DOHH2 (cell line): ENCODE measurements around the gene LINGO1.

Experiments used
- CTCF ChIP-seq: fragments of 200-600 bp; sonication (generic); IDR thresholded peaks from one replicate; pipeline ENCODE4 v1.5.1; 2014; ENCODE audit warnings: antibody characterized with exemption, mild to moderate bottlenecking, low read depth, low read length; ENCODE audit not compliant: poor library complexity, severe bottlenecking
- EZH2phosphoT487 ChIP-seq: fragments of 200-600 bp; sonication (generic); IDR thresholded peaks from 2 replicates; pipeline ENCODE4 v1.6.1; 2017; ENCODE audit warnings: borderline replicate concordance, mild to moderate bottlenecking, antibody characterized with exemption, low read length, moderate library complexity, mixed read lengths

- TF ChIP-seq CTCF = no peak
- TF ChIP-seq EZH2phosphoT487 = no peak
Measured at GRCh38 chr15:77674327-77674726, 41.6 kb upstream of the LINGO1 start.
